HG02973 (cell line): ENCODE results near the gene HNRNPDL.
"Not testable (repeated sequence)": the region's sequence is repeated elsewhere in the genome, so short reads cannot be mapped to it uniquely, and the experiment has no call there.

Experiments used
- ATAC-seq: cut with Tn5 transposase; IDR thresholded peaks from one replicate; pipeline ENCODE4 v1.9.1; 2021; ENCODE audit warnings: moderate library complexity; ENCODE audit not compliant: unreplicated experiment

HNRNPDL gene

DNA sequence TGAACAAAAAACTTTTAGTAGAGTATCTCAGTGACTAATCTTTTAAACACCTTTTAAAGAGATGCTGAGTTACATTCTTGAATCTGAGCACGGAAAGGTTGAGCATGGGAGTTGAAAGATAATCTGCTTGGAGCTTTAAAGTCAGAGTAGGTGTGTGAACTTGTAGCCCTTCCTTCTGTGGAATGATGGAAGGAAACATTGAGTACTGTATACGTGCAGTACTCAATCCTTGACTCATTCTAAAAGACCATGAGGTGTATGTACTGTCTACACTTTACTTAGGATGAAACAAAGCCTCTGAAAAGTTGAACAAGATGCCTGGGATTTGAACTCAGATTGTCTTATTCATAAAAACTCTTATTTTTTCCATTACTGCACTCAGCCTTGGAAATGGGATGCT, 3.5 kb upstream of the HNRNPDL start:
- no peak for ATAC-seq

DNA sequence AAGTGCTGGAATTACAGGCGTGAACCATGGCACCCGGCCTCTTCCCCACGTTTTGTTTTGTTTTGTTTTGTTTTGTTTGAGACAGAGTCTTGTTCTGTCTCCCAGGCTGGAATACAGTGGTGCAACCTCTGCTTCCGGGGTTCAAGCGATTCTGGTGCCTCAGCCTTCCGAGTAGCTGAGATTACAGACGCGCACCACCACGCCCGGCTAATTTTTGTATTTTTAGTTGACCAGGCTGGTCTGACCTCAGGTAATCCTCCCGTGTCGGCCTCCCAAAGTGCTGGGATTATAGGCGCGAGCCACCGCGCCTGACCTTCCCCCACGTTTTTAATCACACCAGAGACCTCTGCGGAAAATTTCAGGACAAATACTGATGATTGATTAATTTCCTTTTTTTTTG, 2.3 kb upstream of the HNRNPDL start:
- no peak for ATAC-seq

DNA sequence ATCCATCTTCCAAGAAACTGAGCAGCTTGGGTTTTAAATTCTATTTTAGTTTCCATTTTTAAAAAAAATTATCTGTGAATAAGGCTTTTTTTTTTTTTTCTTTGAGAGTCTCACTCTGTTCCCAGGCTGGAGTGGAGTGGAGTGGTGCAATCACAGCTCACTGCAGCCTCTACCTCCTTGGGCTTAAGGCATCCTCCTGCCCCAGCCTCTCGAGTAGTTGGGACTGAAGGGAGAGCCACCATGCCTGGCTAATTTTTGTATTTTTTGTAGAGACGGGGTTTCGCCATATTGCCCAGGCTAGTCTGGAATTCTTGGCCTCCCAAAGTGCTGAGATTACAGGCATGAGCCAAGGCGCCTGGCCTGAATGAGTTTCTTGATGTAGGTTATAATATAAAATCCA, 1.6 kb upstream of the HNRNPDL start:
- no peak for ATAC-seq

DNA sequence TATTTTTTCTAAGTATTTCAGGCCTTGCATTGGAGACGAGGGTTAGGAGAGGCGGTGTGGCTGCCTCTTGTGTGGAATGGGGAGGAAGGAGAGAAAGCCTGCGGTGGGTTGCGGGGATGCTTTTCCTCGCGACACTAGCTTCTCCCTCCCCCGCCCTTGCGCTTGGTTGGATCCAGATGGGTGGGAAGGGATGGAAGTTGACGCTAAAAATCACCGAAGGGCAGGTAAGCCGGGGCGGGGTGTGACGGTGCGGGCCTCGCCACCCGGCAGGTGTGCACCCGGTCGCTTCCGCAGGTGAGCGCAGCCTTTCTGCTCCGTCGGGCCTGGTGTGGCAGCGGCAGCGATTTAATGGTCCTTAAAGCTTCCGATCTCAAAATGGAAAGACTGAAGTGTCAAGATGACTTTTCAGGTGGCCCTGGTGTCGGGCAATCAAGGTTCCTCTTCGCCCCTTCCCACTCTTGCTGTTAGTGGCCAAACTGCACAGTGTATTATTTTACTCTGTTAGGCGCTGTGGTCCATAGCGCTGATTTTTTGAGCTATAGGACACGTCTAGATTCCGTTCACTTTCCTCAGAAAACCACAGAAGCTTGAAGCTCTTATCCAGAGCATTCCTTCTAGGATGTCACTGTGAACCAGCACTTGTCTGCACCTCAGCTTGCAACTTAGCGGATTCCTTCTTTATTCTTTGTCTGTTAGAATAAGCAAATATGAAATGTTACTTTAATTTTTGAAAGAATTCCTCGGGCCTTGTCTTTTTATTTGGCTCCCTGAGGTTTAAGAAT, 893 bp upstream of the HNRNPDL start:
- ATAC-seq = no peak

GRCh38 chr4:82429728-82430192, 502 bp downstream of the HNRNPDL start:
- ATAC-seq = peak; percentile 13

GRCh38 chr4:82428969-82429727, 1.1 kb downstream of the HNRNPDL start:
- peak; percentile 54 for ATAC-seq

- ATAC-seq = no peak
These were observed 1.7 kb downstream of the HNRNPDL start for GRCh38 chr4:82428526-82428968.

- no peak for ATAC-seq
These were observed 4.8 kb downstream of the HNRNPDL start for GRCh38 chr4:82425478-82425877.

DNA sequence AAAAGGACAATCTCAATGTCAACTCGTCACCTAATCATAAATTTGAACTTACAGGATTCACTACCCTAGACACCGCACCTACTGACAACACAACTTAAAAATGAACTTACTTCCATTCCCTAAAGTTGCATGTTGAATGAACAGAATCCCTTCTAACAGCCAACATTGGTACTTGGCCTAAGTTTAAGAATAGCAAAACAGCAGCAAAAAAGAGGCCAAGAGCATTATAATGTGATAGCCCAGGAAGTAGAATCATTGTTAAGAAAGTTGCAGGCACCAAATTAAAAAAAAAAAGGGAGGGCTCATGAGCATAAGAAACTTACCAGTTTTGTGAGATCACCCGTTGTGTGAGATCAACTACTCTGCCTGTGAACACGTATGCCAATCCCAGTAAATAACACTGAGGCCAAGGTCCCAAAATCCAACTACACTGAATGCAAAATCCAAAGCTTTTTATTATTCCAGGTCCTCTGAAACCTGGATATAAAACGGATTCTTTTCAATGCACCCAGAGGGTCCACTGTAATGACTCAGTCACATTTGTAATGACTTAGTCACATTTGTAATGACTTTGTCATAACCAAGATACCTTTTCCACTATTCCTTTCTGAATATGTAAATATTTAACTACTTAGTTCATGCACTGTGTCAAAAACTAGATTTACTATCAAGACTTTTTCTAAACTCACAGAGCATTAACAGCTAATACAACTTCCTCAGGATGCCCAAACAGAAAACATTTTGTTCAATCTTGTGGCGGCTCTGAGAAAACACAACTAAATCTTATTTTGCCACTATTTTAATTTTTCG, 6.8 kb downstream of the HNRNPDL start:
- no peak for ATAC-seq

DNA sequence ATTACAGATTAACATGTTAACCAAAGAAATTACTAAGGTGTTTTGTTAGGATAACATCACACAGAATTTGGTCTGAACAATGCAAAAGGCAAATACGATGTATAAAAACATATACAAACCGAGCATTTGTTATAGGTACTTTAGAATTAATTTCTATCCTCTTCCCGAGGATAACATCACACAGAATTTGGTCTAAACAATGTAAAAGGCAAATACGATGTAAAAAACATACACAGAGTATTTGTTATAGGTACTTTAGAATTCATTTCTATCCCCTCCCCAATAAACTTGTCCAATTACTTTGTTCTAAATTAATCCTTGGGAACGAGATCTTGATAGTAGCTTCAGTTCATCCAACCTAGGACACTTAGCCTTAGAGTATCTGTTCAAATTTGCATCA, 7.6 kb downstream of the HNRNPDL start:
- ATAC-seq = no peak

GRCh38 chr4:82421796-82422560, 8.3 kb downstream of the HNRNPDL start:
- ATAC-seq = no peak

DNA sequence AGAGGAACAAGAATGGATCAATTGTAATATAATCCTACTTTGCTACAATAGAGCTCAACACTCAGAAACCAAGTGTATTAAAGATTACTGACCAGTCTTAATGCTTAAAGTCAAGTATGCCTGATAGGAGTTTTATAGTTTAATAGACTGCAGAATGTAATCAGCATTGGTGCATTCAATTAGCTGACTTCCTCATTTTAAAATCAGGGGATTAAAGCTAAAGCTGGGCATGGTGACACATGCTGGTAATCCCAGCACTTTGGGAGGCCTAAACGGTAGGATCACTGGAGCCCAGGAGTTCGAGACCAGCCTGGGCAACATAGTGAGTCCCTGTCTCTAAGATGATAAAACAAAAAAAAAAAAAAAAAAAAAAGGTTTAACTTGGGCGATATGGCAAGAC, 10.8 kb downstream of the HNRNPDL start:
- no peak for ATAC-seq

- ATAC-seq = no peak
These were observed 14.3 kb downstream of the HNRNPDL start for GRCh38 chr4:82415922-82416365.

DNA sequence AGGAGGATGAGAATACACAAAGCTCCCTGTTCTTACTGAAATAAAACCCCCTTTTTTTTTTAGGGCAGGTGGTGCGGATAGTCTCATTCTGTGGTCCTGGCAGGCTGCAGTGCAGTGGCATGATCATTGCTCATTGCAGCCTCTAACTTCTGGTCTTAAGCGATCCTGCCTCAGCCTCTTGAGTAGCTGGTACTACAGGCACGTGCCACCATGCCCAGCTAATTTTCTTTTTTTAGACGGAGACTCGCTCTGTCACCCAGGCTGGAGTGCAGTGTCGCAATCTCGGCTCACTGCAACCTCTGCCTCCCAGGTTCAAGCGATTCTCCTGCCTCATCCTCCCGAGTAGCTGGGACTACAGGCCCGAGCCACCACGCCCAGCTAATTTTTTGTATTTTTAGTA, 15.2 kb downstream of the HNRNPDL start:
- not testable (repeated sequence) for ATAC-seq

- ATAC-seq = no peak
These were observed 26.5 kb downstream of the HNRNPDL start for GRCh38 chr4:82403725-82404124.

GRCh38 chr4:82402196-82402775, 28.0 kb downstream of the HNRNPDL start:
- ATAC-seq = no peak

DNA sequence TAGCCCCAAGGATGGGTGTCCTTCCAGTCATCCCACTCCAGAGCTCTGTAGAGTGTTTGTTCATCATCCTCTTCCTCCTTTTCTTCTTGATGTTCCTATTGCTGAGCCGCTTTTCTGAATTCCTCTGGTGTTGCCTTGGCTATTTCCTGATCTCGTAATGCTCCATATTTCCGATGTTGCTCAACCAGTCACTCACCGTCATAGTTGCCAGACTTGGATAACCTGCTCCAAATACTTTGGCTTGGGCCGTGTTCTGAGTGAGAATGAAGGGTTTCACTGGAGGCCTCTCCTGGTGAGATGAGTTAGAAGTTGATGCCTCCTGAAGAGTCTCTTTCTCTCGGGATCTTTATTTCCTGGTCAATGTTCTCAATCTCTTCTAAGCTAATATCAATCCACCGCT, 28.7 kb downstream of the HNRNPDL start:
- no peak for ATAC-seq

GRCh38 chr4:82398263-82398662, 32.0 kb downstream of the HNRNPDL start:
- no peak for ATAC-seq

- no peak for ATAC-seq
These were observed 32.7 kb downstream of the HNRNPDL start for GRCh38 chr4:82397527-82397926.

- ATAC-seq = no peak
These were observed 35.4 kb downstream of the HNRNPDL start for GRCh38 chr4:82394896-82395295.
